GM23248 (cell line): ENCODE measurements around the gene CAPN14. TPM values are rescaled to one million over a fixed set of nuclear protein-coding genes. Genes with fewer than 3 reads are reported as not detected.

ENCODE experiments used
- DNase-seq: peaks from one replicate; pipeline ENCODE4 v3.0.0-alpha.2; 2015
- H2AFZ ChIP-seq: fragments of 200-600 bp; sonication (generic); 2 replicates; pipeline ENCODE4 v1.6.1; 2016; ENCODE audit warnings: antibody characterized with exemption
- H3F3A ChIP-seq: fragments of 200-600 bp; sonication (generic); 2 replicates; pipeline ENCODE4 v1.6.1; 2016; ENCODE audit warnings: mild to moderate bottlenecking, antibody characterized with exemption, mixed run types; ENCODE audit not compliant: insufficient read depth
- H3K27ac ChIP-seq: fragments of 200-600 bp; sonication (generic); 2 replicates; pipeline ENCODE4 v1.5.1; 2016; ENCODE audit warnings: mild to moderate bottlenecking
- H3K27me3 ChIP-seq: fragments of 200-600 bp; sonication (generic); replicated peaks from 2 replicates; pipeline ENCODE4 v1.6.1; 2016; ENCODE audit warnings: mild to moderate bottlenecking; ENCODE audit not compliant: insufficient read depth
- H3K36me3 ChIP-seq: fragments of 200-600 bp; sonication (generic); 2 replicates; pipeline ENCODE4 v1.6.1; 2016; ENCODE audit warnings: low read depth, mild to moderate bottlenecking
- H3K4me1 ChIP-seq: fragments of 200-600 bp; sonication (generic); 2 replicates; pipeline ENCODE4 v1.6.1; 2016; ENCODE audit warnings: mild to moderate bottlenecking; ENCODE audit not compliant: insufficient read depth
- H3K4me2 ChIP-seq: fragments of 200-600 bp; sonication (generic); one replicate; pipeline ENCODE4 v1.6.1; 2016; ENCODE audit warnings: mild to moderate bottlenecking; ENCODE audit not compliant: unreplicated experiment
- H3K4me3 ChIP-seq: fragments of 200-600 bp; sonication (generic); 2 replicates; pipeline ENCODE4 v1.5.1; 2016; ENCODE audit warnings: mild to moderate bottlenecking
- H3K79me2 ChIP-seq: fragments of 200-600 bp; sonication (generic); 2 replicates; pipeline ENCODE4 v1.6.1; 2016; ENCODE audit warnings: mild to moderate bottlenecking; ENCODE audit not compliant: insufficient read depth
- H3K9ac ChIP-seq: fragments of 200-600 bp; sonication (generic); 2 replicates; pipeline ENCODE4 v1.6.1; 2016; ENCODE audit warnings: mild to moderate bottlenecking
- H3K9me2 ChIP-seq: fragments of 200-600 bp; sonication (generic); 2 replicates; pipeline ENCODE4 v1.6.1; 2016; ENCODE audit warnings: mixed run types, mild to moderate bottlenecking, moderate library complexity; ENCODE audit not compliant: insufficient read depth
- H3K9me3 ChIP-seq: fragments of 200-600 bp; sonication (generic); one replicate; pipeline ENCODE4 v1.6.1; 2017; ENCODE audit warnings: low read depth
- H4K20me1 ChIP-seq: fragments of 200-600 bp; sonication (generic); 2 replicates; pipeline ENCODE4 v1.6.0; 2016; ENCODE audit not compliant: insufficient read depth
- EZH2 ChIP-seq: fragments of 200-600 bp; sonication (generic); IDR thresholded peaks from 2 replicates; pipeline ENCODE4 v1.6.1; 2018; ENCODE audit warnings: antibody characterized with exemption, mild to moderate bottlenecking; ENCODE audit not compliant: insufficient read depth, poor library complexity, severe bottlenecking
- EZH2phosphoT487 ChIP-seq: fragments of 200-600 bp; sonication (generic); IDR thresholded peaks from 2 replicates; pipeline ENCODE4 v1.6.1; 2018; ENCODE audit warnings: antibody characterized with exemption, moderate library complexity, mild to moderate bottlenecking, low read depth; ENCODE audit not compliant: insufficient read depth
- WGBS, 2 experiments: methylation state at CpG; one replicate each; pipeline ENCODE4 v1.1.6; 2015 to 2017; ENCODE audit warnings: low lambda C conversion rate in 2 of 2, low coverage in 1 of 2; ENCODE audit errors: missing lambda C conversion rate in 2 of 2; 5-methylcytosine and 5-hydroxymethylcytosine counted together
- in situ Hi-C: fragments of 300-500 bp; cut with MboI; formaldehyde crosslinking; loops from 2 replicates; pipeline ENCODE4 v1.15.0; 2020
- polyA plus RNA-seq: library from polyadenylated mRNA; unstranded; fragments of >200 nt; fragmentation: Nextera tagmentation; extraction: Ambion mirVana; gene quantifications from 2 replicates; pipeline ENCODE4 v1.2.1, GENCODE V29; 2016
- total RNA-seq: library from RNA; depleted of rRNA; stranded (reverse); fragments of >200 nt; shearing (Covaris generic); gene quantifications from 2 replicates; pipeline ENCODE4 v1.2.3, GENCODE V29; 2014

The CAPN14 gene
- total and polyA plus RNA-seq, 2 experiments from 2014 or later, result 0.11 TPM; not detected in 1

GRCh38 chr2:31212659-31213600 lies 4.4 kb downstream of the CAPN14 start:
- no peak overlapping the region for H3K9ac ChIP-seq
- H2AFZ ChIP-seq, result no peak overlapping the region
- H3K4me3 ChIP-seq, result no peak overlapping the region
- no peaks in the 10 kb centered on the region for H3K36me3 ChIP-seq
- no peaks in the 10 kb centered on the region for H4K20me1 ChIP-seq
- H3K9me3 ChIP-seq, result no peaks in the 10 kb centered on the region
- H3F3A ChIP-seq, result no peaks in the 10 kb centered on the region
- H3K79me2 ChIP-seq, result no peaks in the 10 kb centered on the region
- in situ Hi-C loops, result no loop called here
- no peaks in the 10 kb centered on the region for H3K9me2 ChIP-seq
- H3K27me3 ChIP-seq, result no peaks in the 10 kb centered on the region
- DNase-seq, result no peak
- TF ChIP-seq EZH2 (no peak), EZH2phosphoT487 (no peak)
- no peak overlapping the region for H3K27ac ChIP-seq
- 66 to 74% methylated on average over 9 of the region's 9 CpGs for WGBS, 2 experiments
- H3K4me1 ChIP-seq, result no peaks in the 10 kb centered on the region
- H3K4me2 ChIP-seq, result no peak overlapping the region

- Histone ChIP-seq H3K4me1 (no peaks in the 10 kb centered on the region), H3K36me3 (no peaks in the 10 kb centered on the region), H3K27me3 (peaks cover 12% of the 10 kb centered on the region; the same call in 1 of the 2 replicates), H3K9ac (no peak overlapping the region), H3K27ac (no peak overlapping the region), H3K79me2 (no peaks in the 10 kb centered on the region), H3F3A (no peaks in the 10 kb centered on the region), H3K4me3 (no peak overlapping the region), H4K20me1 (no peaks in the 10 kb centered on the region), H2AFZ (no peak overlapping the region), H3K9me3 (no peaks in the 10 kb centered on the region), H3K9me2 (no peaks in the 10 kb centered on the region), H3K4me2 (no peak overlapping the region)
- 67% methylated on average over 1 of the region's 1 CpG for WGBS, 2 experiments
- TF ChIP-seq EZH2, result no peak
- TF ChIP-seq EZH2phosphoT487, result no peak
- in situ Hi-C loops, result no loop called here
- DNase-seq, result no peak
Observed at GRCh38 chr2:31208240-31208639, 9.1 kb downstream of the CAPN14 start.

GRCh38 chr2:31207790-31208189 lies 9.5 kb downstream of the CAPN14 start:
- H4K20me1 ChIP-seq, result no peaks in the 10 kb centered on the region
- H3K36me3 ChIP-seq, result no peaks in the 10 kb centered on the region
- H3K9me3 ChIP-seq, result no peaks in the 10 kb centered on the region
- H3K4me1 ChIP-seq, result no peaks in the 10 kb centered on the region
- WGBS, 2 experiments, result 51 to 56% methylated on average over 2 of the region's 2 CpGs
- H3F3A ChIP-seq, result no peaks in the 10 kb centered on the region
- no peak overlapping the region for H2AFZ ChIP-seq
- peaks cover 13% of the 10 kb centered on the region; the same call in 1 of the 2 replicates for H3K27me3 ChIP-seq
- no peak overlapping the region for H3K4me2 ChIP-seq
- H3K4me3 ChIP-seq, result no peak overlapping the region
- in situ Hi-C loops, result no loop called here
- no peak overlapping the region for H3K27ac ChIP-seq
- no peak for TF ChIP-seq EZH2phosphoT487
- TF ChIP-seq EZH2, result no peak
- DNase-seq, result no peak
- H3K9me2 ChIP-seq, result no peaks in the 10 kb centered on the region
- no peaks in the 10 kb centered on the region for H3K79me2 ChIP-seq
- H3K9ac ChIP-seq, result no peak overlapping the region

GRCh38 chr2:31205613-31206012 lies 11.7 kb downstream of the CAPN14 start:
- no peaks in the 10 kb centered on the region for H3K79me2 ChIP-seq
- H3F3A ChIP-seq, result no peaks in the 10 kb centered on the region
- H3K4me2 ChIP-seq, result no peak overlapping the region
- DNase-seq, result no peak
- no peaks in the 10 kb centered on the region for H3K9me2 ChIP-seq
- 47 to 55% methylated on average over 3 of the region's 3 CpGs for WGBS, 2 experiments
- in situ Hi-C loops, result no loop called here
- H2AFZ ChIP-seq, result no peak overlapping the region
- H4K20me1 ChIP-seq, result no peaks in the 10 kb centered on the region
- no peaks in the 10 kb centered on the region for H3K9me3 ChIP-seq
- no peaks in the 10 kb centered on the region for H3K4me1 ChIP-seq
- no peak for TF ChIP-seq EZH2
- no peak for TF ChIP-seq EZH2phosphoT487
- no peak overlapping the region for H3K9ac ChIP-seq
- no peak overlapping the region for H3K27ac ChIP-seq
- no peak overlapping the region for H3K4me3 ChIP-seq
- H3K36me3 ChIP-seq, result no peaks in the 10 kb centered on the region
- H3K27me3 ChIP-seq, result peaks cover 13% of the 10 kb centered on the region; the same call in 1 of the 2 replicates
